Measurements from ENCODE around the gene ORM1. TPM values are rescaled to one million over a fixed set of nuclear protein-coding genes. Genes with fewer than 3 reads are reported as not detected.

Gene ORM1
- total and polyA plus RNA-seq, 2 donors (not counting 3 experiments of a cell fraction or from before 2014, with no cell fraction given): not detected

- no TSS peak for BruUV-seq (replicated peaks)
- Histone ChIP-seq H2AFZ (ENCODE audit: low read depth, low read length) (no peak overlapping the region), H3K27me3 (ENCODE audit: control insufficient read depth in 2 of 2, insufficient read depth in 2 of 2, low read length in 2 of 2) (no peaks in the 10 kb centered on the region), H3K4me3 (replicated peaks in 1 of 3; ENCODE audit: insufficient read depth in 1 of 3, low read depth in 1 of 3, low read length in 3 of 3) (no peak overlapping the region), H3K9ac (replicated peaks; ENCODE audit: extremely low read depth, insufficient read depth, low read length) (no peak overlapping the region), H3K79me2 (ENCODE audit: control insufficient read depth, insufficient read depth, low read length) (no peaks in the 10 kb centered on the region), H3K4me1 (ENCODE audit: control insufficient read depth, extremely low read depth, insufficient read depth, low read length) (no peaks in the 10 kb centered on the region), H3K4me2 (ENCODE audit: insufficient read depth, low read length) (no peak overlapping the region), H3K9me1 (replicated peaks; ENCODE audit: control insufficient read depth, extremely low read depth, insufficient read depth, low read length) (no peaks in the 10 kb centered on the region), H3K36me3 (ENCODE audit: control insufficient read depth in 2 of 2, extremely low read depth in 1 of 2, insufficient read depth in 2 of 2, low read length in 2 of 2) (peaks cover 6 to 40% of the 10 kb centered on the region in 2 experiments), H3K9me3 (replicated peaks; ENCODE audit: control insufficient read depth, insufficient read depth, low read length) (no peaks in the 10 kb centered on the region), H4K20me1 (replicated peaks; ENCODE audit: control insufficient read depth, extremely low read depth, insufficient read depth, low read length) (no peaks in the 10 kb centered on the region), H3K27ac (ENCODE audit: insufficient read depth, low read depth, low read length) (no peak overlapping the region)
- intact Hi-C loops (cut with micrococcal nuclease): no loop called here
- TF ChIP-seq MAX (IDR thresholded peaks at IDR 0.05; ENCODE audit: insufficient read depth, insufficient read length) (no peak), MYC (IDR thresholded peaks at IDR 0.05; ENCODE audit: low read depth, low read length) (no peak), POLR2A (IDR thresholded peaks at IDR 0.05; ENCODE audit: low read depth, low read length) (no peak), JUN (IDR thresholded peaks at IDR 0.05; ENCODE audit: borderline replicate concordance, insufficient read depth, insufficient read length, low read depth) (no peak), FOS (IDR thresholded peaks at IDR 0.05; ENCODE audit: borderline replicate concordance, insufficient read depth, low read length) (no peak), GATA2 (IDR thresholded peaks at IDR 0.05; ENCODE audit: insufficient read depth, insufficient read length, low read depth, low read length) (no peak), POLR2AphosphoS5 (IDR thresholded peaks at IDR 0.05; ENCODE audit: insufficient read depth, low read depth, low read length) (no peak), EZH2 (IDR thresholded peaks at IDR 0.05; ENCODE audit: borderline replicate concordance, low read depth, low read length, severe bottlenecking) (no peak), CTCF (IDR thresholded peaks at IDR 0.05; ENCODE audit: extremely low read depth in 1 of 2, insufficient read depth in 1 of 2, low read depth in 1 of 2, low read length in 2 of 2) (no peak)
- ChIA-PET POLR2A (no interaction called here), CTCF (no interaction called here)
- dilution Hi-C loops (cut with MboI; ENCODE audit: extremely low pct_ligation_motif_present, low sequenced_read_pairs): no loop called here
- FAIRE-seq (no peak), DNase-seq (ENCODE audit: low read depth, low spot score) (no peak)
These were observed 41.5 kb downstream of the ORM1 start for GRCh38 chr9:114364134-114365041.
